Activated T-cell treated with anti-CD3 and anti-CD28 coated beads for 4 hours (primary cell): ENCODE data around the gene MYT1.
"Not testable (repeated sequence)": the region's sequence is repeated elsewhere in the genome, so short reads cannot be mapped to it uniquely, and the experiment has no call there.

Experiments
- DNase-seq: peaks from one replicate; pipeline ENCODE4 v3.0.0-alpha.2; 2020

Gene MYT1

DNA sequence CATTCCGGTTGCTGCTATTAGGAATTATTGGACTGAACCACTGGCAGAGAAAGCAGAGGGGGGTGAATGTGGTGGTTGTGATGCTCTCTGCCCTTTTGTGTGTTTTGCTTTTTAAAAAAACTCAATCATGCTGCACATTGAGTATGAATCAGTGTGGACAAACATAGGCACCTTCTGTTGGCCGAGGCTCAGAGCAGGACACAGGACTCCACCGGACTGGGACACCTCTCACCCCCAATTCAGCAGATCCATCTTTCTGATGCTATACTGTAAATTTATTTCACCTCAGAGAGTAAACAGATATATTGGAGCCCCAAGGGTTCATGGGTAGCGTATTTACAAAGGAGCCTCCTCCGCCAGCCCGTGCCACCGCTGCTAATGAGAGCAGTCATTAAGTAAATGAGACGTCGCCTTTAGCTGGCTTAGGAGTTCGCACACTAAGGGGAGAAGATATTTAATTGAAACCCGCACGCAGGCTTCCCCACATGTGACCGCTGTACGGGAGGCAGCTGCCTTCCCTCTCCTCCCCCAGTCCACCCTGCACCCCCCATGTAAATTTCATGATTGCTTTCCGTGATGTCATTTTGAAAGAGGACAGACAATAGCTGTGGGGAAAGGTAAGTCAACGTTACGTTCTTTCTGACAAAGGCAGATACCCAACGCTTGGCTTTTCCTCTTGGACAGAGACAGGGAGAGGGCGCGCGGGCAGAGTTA is at the start of gene MYT1:
Gene MYT1 (plus strand): TSS at position 330 of the 714 bp plus-strand sequence. CDS start 34,410 bp downstream, outside the sequence.
- no peak for DNase-seq

GRCh38 chr20:64115171-64115911 is 48.9 kb upstream of the MYT1 start:
- no peak for DNase-seq

DNA sequence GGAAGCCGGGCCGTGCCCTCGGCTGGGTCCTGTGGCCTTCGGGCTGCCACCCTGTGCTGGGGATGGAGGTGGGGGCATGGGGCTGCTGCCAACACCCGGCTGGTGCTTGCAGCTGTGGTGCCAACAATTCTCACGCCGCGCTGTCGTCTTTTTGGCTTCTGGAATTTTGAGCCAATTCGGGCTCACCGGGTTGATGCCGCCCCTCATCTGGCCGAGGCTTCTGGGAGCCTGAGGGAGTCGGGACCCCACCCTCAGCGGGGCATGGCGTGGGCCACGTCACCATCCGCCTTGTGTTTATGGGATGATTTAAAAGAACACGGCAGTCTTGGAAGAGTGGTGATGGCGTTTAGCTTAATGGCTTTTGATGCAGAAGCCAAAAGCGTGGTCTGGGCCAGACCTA is 48.2 kb upstream of the MYT1 start:
- no peak for DNase-seq

DNA sequence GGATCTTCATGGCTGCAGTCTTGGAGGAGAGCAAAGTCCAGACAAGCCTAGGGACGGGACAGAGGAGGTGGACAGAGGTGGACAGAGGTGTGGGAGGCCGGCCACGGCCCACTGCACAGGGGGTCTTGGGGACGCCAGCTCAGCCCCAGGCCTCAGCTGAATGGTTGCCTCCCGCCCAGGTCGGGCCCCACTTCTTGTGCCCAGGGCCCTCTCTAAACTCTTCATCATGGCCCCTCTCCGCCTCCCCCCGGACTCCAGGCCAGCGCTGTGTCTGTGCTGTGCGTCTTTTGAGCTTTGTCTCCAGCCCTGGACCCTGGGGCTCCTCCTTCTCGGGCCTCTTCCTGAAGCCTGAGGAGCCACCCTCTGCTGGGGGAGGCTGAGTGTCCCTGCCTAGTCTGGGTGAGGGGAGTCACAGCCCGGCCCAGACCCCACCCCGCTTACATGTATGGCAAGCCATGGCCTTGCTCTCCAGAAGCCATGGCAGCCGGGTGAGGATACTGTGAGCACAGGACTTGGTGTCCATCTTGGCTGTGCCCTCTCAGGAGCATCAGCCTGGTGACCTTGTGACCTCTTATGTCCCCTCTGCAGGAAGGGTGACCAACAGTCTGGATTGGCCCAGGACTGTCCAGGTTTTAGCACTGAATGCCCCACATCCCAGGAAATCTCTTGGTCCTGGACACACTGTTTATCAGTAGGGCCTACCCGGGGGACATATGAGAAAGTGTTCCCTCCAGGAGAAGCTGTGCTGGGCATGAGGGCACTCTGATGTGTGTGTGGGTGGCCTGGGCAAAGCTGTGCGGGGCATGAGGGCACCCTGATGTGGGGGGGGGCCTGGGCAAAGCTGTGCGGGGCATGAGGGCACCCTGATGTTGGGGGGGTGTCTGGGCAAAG is 47.5 kb upstream of the MYT1 start:
- DNase-seq, result no peak

DNA sequence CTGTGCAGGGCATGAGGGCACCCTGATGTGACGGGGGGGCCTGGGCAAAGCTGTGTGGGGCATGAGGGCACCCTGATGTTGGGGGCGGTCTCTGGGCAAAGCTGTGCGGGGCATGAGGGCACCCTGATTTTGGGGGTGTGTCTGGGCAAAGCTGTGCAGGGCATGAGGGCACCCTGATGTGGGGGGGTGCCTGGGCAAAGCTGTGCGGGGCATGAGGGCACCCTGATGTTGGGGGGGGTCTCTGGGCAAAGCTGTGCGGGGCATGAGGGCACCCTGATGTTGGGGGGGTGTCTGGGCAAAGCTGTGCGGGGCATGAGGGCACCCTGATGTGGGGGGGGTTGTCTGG is 46.8 kb upstream of the MYT1 start:
- not testable (repeated sequence) for DNase-seq

- DNase-seq, result no peak
These were observed 45.0 kb upstream of the MYT1 start for GRCh38 chr20:64119301-64119680.

GRCh38 chr20:64119681-64120341 is 44.4 kb upstream of the MYT1 start:
- DNase-seq, result no peak

DNA sequence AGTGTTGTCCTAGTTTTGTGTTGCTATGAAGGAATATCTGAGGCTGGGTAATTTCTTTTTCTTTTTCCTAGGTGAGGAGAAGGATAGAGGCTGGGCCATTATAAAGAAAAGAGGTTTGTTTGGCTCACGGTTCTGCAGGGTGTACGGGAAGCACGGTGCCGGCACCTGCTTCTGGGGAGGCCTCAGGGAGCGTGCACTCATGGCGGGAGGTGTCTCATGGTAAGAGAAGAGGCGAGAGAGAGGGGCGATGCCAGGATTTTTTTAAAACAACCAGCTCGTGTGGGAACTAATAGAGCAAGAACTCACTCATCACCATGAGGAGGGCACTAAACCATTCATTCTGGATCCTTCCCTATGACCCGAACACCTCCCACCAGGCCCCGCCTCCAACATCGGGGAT is 42.7 kb upstream of the MYT1 start:
- no peak for DNase-seq

GRCh38 chr20:64122927-64123326 is 41.3 kb upstream of the MYT1 start:
- DNase-seq, result not testable (repeated sequence)

DNA sequence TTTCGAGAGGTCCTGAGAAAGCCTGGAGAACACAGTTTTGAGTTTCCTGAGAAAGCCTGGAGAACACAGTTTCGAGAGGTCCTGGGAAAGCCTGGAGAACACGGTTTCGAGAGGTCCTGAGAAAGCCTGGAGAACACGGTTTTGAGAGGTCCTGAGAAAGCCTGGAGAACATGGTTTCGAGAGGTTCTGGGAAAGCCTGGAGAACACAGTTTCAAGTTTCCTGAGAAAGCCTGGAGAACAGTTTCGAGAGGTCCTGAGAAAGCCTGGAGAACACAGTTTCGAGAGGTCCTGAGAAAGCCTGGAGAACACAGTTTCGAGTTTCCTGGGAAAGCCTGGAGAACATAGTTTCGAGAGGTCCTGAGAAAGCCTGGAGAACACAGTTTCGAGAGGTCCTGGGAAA is 40.7 kb upstream of the MYT1 start:
- not testable (repeated sequence) for DNase-seq

DNA sequence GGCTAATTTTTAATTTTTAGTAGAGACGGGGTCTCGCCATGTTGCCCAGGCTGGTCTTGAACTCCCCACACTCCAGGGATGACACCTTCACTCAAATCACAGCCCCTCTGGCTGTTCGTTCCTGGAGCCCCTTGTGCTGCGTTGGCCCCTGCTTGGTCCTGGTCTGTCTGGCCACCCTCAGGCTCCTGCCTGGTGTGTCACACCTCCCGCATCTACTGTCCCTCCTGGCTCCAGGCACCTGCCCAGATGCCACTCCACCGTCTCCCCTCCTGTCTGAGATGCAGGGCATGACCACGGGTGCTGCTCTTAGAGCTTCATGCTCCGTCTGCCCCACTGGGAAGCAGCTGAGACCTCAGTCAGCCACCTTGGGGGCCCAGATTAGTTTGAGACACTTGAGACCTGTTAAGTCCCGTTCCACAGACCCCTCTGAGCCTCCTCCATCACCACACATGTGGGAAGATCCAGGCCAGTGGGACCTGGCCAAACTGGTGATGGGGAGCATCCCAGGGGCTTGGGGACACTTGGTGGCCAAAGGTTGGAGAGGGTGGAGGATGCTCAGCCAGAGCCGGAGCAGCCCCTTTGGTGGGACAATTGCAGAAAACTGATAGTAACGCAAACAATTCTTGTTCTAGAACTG is 35.0 kb upstream of the MYT1 start:
- no peak for DNase-seq

- DNase-seq, result no peak
These were observed 34.0 kb upstream of the MYT1 start for GRCh38 chr20:64130271-64130670.

GRCh38 chr20:64130876-64131275 is 33.4 kb upstream of the MYT1 start:
- DNase-seq, result no peak

DNA sequence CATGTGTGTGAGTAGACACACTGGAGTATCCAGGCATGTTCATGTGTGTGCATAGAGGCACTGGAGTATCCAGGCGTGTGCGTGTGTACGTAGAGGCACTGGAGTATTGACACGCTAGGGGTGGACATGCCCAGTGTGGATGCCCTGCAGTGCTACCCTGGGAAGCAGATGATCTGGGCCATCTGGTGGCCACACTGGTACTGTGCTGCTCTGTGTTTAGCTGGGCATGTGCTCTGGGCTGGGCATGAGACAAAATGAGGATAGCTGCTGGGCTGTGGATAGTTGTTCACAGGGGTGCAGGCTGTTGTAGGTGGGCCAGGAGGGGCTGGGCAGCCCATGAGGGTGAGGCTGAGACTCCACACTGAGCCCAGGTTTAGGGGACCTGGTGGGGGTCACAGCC is 32.8 kb upstream of the MYT1 start:
- DNase-seq, result no peak

DNA sequence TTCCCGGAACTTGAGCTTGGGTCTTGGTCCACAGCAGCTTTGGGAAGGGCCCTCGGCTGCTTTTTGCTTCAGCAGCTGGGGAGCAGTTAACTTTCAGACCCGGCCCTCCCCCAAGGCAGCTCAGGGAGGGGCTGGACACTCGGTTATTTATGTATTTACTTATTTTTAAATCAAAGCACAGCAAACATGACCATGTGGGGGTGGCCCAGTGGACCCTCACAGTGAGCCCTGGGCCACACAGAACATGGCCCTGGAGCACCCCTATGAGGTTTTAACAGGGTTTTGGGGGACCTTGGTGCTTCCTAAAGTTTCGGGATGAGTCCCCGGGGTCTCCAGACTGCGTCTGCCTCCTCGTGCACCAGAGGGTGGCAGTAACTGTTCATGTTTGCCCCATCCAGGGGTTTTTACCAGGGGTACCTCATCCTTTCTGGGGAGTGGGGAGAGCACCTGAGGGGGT is 30.3 kb upstream of the MYT1 start:
- DNase-seq, result no peak

GRCh38 chr20:64134744-64135143 is 29.5 kb upstream of the MYT1 start:
- DNase-seq, result not testable (repeated sequence)

DNA sequence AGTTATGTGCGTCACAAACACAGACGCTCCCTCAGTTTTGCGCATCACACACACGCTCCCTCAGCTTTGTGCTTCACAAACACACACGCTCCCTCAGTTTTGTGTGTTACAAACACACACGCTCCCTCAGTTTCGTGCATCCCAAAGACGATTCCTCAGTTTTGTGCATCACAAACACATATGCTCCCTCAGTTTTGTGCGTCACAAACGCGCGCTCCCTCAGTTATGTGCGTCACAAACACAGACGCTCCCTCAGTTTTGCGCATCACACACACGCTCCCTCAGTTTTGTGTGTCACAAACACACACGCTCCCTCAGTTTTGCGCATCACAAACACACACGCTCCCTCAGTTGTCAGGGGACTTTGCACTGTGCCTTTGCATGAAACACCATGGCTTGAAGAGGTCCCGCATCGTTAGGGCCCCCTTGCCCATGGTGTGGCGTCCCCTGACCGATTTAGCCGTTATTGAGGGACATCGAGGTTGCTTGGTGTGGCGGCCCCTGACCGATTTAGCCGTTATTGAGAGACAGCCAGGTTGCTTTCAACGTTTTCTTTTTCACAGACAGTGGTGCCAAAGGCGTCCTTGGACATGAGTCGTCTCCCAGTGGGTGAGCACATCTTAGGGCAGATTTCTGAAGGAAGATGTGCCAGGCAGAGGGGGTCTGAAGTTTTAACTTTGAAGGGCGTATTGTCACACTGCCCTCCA is 28.1 kb upstream of the MYT1 start:
- no peak for DNase-seq

DNA sequence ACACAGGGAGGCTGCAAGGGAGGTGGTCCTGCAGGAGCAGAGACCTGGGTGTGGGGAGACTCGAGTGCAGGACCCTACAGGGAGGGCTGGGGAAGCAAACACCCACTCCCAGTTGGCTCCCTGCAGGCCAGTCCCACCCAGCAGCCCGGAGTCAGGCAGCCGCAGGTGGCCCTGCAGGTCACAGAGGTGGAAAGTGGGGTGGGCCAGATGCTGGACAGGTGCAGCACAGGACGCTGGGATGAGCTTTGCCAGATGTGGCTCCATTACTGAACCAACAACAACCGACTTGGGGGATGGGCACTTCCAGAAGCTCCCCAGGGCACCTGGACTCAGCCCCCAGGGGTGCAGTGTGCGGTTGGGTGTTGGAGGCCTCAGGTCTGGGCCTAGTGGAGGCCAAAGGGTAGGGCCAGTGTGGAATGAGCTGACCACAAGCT is 26.6 kb upstream of the MYT1 start:
- DNase-seq, result no peak

GRCh38 chr20:64138276-64138815 is 25.9 kb upstream of the MYT1 start:
- no peak for DNase-seq

DNA sequence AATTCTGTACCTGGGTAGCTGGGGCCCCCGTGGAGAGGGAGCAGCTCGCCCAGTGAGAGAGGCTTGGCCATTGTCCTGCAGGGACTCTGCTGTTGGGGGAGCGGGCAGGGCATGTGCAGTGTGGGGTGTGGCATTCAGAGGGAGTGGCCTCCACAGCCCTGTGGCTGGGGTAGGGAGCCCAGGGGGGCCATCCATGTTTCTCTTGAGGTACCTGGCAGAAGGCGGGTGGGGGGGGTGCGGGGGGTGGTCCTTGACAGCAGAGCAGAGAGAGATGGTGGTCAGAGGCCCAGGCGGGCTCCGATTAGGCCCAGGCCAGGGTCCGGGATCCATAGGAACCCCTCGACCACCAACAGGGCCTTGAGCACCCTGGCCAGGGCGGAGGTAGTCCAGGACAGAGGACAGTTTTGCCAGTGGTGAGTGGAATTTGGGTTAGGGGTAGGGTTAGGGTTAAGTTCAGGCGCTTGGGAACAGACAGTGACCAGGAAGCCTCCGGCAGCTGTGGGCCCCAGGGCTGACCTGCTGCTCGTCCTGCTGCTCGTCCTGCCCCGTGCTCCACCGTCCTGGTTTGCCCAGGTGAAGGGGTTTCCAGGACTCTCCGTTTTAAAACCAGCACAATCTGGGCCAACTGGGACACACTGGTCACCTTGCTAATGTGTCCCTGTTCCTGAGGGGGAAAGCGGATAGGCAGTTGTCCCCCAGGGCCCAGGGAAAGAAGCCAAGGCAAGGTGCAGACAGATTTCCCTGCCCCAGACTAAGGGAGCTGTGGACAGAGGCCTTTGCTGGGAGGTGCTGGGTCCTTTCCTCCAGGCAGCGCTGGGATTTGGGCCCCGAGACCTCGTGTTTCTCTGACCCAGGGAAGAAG is 24.8 kb upstream of the MYT1 start:
- DNase-seq, result no peak
